ENCODE results near the gene UTS2B. TPM values are rescaled to one million over a fixed set of nuclear protein-coding genes. Genes with fewer than 3 reads are reported as not detected.
A peak's percentile ranks its signal among the peaks of the same experiment; 100 is the strongest.

The UTS2B gene
- total and polyA plus RNA-seq, 8 donors: 0.09 to 0.35 (median 0.26) TPM; not detected in 3

DNA sequence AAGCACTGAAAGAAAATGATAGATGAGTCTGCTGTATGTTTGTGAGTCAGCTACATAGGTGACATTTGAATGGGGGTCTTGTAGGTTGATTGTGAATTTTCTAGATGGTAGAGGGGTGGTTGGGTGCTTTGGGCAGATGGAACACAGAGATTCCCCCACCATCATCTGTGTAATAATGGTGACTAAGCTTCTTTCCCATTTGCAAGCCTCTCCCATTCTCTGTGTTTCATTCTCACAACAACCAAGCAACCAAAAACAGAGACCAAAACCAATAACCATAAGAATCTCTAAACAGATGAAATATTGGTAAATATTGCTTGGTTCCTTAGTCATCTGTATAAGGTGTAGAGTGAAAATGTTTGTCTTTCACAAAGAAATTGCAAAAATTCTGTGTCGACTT lies 17.8 kb upstream of the UTS2B start:
- WGBS, 2 donors: 94 to 97% methylated on average over 1 of the region's 1 CpG
- H3K27me3 ChIP-seq: no peaks in the 10 kb centered on the region
- DNase-seq: no peak
- peaks cover 0 to 15% (median 3%) of the 10 kb centered on the region in 3 donors for H3K4me1 ChIP-seq
- TF ChIP-seq, protein P1, sequence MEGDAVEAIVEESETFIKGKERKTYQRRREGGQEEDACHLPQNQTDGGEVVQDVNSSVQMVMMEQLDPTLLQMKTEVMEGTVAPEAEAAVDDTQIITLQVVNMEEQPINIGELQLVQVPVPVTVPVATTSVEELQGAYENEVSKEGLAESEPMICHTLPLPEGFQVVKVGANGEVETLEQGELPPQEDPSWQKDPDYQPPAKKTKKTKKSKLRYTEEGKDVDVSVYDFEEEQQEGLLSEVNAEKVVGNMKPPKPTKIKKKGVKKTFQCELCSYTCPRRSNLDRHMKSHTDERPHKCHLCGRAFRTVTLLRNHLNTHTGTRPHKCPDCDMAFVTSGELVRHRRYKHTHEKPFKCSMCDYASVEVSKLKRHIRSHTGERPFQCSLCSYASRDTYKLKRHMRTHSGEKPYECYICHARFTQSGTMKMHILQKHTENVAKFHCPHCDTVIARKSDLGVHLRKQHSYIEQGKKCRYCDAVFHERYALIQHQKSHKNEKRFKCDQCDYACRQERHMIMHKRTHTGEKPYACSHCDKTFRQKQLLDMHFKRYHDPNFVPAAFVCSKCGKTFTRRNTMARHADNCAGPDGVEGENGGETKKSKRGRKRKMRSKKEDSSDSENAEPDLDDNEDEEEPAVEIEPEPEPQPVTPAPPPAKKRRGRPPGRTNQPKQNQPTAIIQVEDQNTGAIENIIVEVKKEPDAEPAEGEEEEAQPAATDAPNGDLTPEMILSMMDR (IDR thresholded peaks at IDR 0.05): no peak
- no peak for ATAC-seq
- no peaks in the 10 kb centered on the region for H3K36me3 ChIP-seq
- no peak for FAIRE-seq
- H3K27ac ChIP-seq: no peak overlapping the region
- no peak overlapping the region for H3K4me3 ChIP-seq
- intact Hi-C loops (cut with DNase I): no loop called here
- no peaks in the 10 kb centered on the region for H3K9me3 ChIP-seq

DNA sequence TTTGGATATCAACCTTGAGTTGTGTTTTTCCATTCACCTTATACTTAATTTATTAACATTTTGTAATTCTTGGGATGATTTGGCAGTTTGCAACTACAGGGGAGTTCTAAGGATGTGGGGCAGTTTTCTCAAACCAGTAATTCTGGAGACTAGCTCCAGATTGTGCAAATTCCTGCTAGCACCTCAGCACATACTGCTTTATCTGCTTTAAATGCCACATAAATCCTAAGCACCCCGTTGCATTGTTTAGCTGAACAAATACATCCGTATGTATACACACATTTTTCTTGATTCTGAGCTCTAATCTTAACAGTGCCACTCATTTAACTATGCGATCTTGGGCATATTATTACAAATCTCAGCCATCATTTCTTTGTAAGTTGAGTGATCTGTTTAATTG lies 16.9 kb upstream of the UTS2B start:
- 37 to 49% methylated on average over 3 of the region's 3 CpGs for WGBS, 2 donors
- H3K4me3 ChIP-seq: no peak overlapping the region
- intact Hi-C loops (cut with DNase I): no loop called here
- H3K9me3 ChIP-seq: no peaks in the 10 kb centered on the region
- no peaks in the 10 kb centered on the region for H3K27me3 ChIP-seq
- DNase-seq (no peak), ATAC-seq (no peak), FAIRE-seq (no peak)
- H3K27ac ChIP-seq: no peak overlapping the region
- H3K36me3 ChIP-seq: no peaks in the 10 kb centered on the region
- H3K4me1 ChIP-seq: peaks cover 7 to 8% (median 8%) of the 10 kb centered on the region in 3 donors
- TF ChIP-seq, protein P1 (IDR thresholded peaks at IDR 0.05): no peak

DNA sequence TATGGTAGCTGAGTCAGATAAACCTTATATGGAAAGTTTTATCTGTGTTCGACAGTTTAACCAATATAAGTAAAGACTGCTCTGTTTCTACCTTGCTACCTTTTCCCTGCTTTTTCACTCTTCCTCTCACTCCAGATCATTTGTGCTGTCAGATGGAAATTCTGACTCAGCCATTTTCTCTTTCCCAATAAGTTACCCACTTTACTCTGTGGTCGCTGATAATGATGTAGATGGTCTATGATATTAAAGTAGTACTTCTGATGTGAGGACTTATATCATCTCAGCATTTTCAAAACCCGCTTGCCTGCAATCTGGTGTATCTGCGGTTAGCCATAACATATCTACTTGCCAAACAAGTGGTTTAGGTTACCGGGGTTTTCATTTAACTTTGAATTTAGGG lies 15.0 kb upstream of the UTS2B start:
- 85 to 87% methylated on average over 5 of the region's 5 CpGs for WGBS, 2 donors
- Histone ChIP-seq H3K36me3 (no peaks in the 10 kb centered on the region), H3K27me3 (no peaks in the 10 kb centered on the region), H3K4me1 (peaks cover 0 to 18% (median 11%) of the 10 kb centered on the region in 3 donors), H3K27ac (no peak overlapping the region), H3K4me3 (no peak overlapping the region), H3K9me3 (no peaks in the 10 kb centered on the region)
- intact Hi-C loops (cut with DNase I): no loop called here
- FAIRE-seq (no peak), ATAC-seq (no peak), DNase-seq (no peak)
- TF ChIP-seq, protein P1 (IDR thresholded peaks at IDR 0.05): no peak

DNA sequence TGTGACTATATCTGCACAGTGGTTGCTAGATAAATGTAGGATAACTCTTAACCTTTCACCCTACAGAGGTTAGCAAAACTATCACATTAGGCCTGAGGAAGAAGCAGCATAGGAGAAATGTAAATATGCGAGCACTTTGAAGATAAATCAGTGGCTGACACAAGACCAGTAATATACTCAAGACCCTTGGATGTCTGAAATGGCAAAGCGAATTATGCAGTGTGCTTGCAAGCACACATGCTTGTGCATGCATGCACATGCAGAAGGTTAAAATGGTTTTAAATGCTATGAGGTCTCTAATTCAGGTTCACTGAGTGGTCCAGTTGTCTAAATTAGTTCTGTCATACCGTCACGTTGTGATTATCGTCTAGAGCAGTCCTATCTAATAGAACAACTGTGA lies 13.6 kb upstream of the UTS2B start:
- ATAC-seq (no peak), DNase-seq (no peak), FAIRE-seq (no peak)
- intact Hi-C loops (cut with DNase I): no loop called here
- TF ChIP-seq, protein P1 (IDR thresholded peaks at IDR 0.05): no peak
- Histone ChIP-seq H3K27ac (no peak overlapping the region), H3K36me3 (no peaks in the 10 kb centered on the region), H3K27me3 (no peaks in the 10 kb centered on the region), H3K4me3 (no peak overlapping the region), H3K4me1 (peaks cover 0 to 23% (median 20%) of the 10 kb centered on the region in 3 donors), H3K9me3 (no peaks in the 10 kb centered on the region)
- 90 to 94% methylated on average over 5 of the region's 5 CpGs for WGBS, 2 donors

DNA sequence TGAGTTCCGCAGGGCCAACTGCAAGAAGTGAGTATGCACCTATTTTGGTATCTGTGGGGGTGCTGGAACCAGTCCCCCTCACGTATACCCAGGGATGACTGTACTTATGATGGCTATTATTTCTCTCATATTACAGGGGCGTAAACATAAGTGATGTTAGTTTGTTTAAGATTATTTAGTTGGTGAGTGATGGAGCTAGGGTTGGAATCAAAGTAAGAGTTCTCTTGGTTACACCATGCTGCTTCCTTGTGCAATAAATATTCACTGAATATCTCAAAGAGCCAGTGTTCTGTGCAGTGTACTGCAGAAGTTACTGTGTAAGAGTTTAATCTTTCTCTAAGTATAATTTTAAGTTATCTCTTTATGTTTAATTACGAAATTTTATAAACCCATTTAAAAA lies 12.8 kb upstream of the UTS2B start:
- FAIRE-seq (no peak), DNase-seq (no peak), ATAC-seq (peak in 1 of 4 donors; percentile 40)
- no peak overlapping the region for H3K4me3 ChIP-seq
- TF ChIP-seq, protein P1 (IDR thresholded peaks at IDR 0.05): no peak
- WGBS, 2 donors: 63 to 71% methylated on average over 4 of the region's 4 CpGs
- peaks cover 0 to 23% (median 20%) of the 10 kb centered on the region in 3 donors for H3K4me1 ChIP-seq
- no peaks in the 10 kb centered on the region for H3K36me3 ChIP-seq
- no peaks in the 10 kb centered on the region for H3K27me3 ChIP-seq
- no peaks in the 10 kb centered on the region for H3K9me3 ChIP-seq
- no peak overlapping the region for H3K27ac ChIP-seq
- intact Hi-C loops (cut with DNase I): no loop called here
